Astrocyte of the hippocampus (primary cell): ENCODE measurements around the gene FOXO6.

Experiments used
- DNase-seq: peaks from one replicate; pipeline ENCODE4 v3.0.0; 2011; ENCODE audit warnings: low read depth, low spot score

Gene FOXO6

DNA sequence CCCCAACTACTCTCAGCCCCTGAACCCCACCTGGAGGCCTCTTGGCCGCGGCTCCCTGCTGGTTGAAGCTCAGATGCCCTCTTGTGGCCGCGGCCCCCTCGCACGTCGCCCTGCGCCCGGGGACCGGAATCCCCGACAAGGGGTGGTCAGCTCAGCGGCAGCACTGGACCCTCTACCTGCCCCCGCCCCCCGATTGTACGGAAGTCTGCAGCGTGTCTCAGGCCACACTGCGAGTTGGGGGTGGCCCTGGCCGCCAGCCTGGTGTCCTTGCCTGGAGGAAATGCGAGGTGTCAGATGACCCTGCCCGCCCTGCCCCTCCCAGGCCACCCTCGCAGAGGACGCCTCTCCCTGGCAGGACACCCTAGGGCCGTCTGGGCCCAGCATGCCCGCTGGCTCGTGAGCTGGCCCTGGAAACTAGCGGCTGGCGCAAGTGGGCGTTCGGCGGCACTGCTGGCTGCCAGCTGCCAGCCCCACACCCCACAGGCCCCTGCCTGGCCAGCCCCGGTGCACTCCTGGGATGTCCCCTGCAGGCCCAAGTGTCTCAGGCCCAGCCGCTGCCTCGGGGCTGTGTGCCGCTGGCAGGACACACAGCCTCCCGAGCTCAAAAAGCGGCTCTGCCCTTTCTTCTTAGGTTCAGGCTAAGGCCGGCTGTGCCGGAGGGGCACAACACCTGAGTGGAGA, 62.4 kb downstream of the FOXO6 start:
- DNase-seq: no peak

DNA sequence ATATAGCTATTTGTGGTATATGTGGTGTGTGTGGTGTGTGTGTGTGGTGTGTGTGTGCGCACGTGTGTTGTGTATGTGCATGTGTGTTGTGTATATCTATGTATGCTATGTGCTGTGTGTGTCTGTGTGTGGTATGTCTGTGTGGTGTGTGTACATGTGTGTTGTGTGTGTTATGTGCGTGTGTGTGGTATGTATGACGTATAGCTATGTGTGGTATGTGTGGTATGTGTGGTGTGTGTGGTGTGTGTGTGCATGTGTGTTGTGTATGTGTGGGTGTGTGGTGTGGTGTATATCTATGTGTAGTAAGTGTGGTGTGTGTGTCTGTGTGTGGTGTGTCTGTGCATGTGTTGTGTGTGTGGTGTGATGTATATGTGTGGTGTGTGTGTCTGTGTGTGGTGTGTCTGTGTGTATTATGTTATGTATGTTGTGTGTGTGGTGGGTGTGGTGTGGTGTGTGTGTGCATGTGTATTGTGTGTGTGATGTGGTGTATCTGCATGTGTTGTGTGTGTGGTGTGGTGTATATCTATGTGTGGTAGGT, 63.4 kb downstream of the FOXO6 start:
- DNase-seq: no peak

DNA sequence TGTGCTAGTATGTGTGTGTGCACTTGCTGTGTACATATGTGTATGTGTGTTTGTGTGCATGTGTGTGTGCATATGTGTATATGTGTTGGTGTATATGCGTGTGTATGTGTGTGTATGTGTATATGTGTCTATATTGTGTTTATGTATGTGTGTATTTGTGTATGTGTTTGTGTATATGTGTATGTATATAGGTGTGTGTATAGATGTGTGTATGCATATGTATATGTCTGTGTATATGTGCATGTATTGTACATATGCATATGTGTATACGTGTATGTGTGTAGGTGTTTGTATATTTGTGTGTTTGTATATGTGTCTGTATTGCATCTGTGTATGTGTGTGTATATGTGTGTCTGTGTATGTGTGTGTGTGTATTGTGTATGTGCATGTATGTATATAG, 64.1 kb downstream of the FOXO6 start:
- no peak for DNase-seq

DNA sequence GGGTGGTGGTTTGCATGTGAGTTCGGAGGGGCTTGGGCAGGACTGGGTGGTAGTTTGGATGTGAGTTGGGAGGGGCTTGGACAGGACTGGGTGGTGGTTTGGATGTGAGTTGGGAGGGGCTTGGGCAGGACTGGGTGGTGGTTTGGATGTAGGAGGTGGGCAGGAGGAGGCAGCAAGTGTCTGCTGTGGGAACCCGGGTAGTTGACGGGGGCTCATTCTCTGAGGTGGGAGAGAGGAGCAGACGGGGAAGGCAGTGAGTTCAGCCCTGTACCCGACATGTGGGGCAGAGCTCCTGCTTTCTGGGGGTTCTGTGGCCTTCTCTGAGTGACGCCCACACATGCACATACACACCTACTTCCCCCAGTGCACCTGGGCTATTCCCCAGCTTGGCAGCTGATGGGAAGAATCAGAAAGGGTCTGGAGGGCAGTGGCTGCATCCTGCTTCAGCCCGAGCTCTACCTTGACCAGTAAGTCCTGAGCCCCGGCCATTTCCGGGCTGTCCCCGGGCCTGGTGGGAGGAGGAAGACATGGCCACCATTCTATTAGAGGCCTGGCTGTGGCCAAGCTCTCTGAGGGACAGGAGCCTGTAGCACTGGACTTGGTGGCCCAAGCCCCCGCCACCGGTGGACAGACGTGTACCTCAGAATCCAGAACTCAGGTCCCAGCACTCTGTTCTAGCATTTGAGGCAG, 65.1 kb downstream of the FOXO6 start:
- no peak for DNase-seq

DNA sequence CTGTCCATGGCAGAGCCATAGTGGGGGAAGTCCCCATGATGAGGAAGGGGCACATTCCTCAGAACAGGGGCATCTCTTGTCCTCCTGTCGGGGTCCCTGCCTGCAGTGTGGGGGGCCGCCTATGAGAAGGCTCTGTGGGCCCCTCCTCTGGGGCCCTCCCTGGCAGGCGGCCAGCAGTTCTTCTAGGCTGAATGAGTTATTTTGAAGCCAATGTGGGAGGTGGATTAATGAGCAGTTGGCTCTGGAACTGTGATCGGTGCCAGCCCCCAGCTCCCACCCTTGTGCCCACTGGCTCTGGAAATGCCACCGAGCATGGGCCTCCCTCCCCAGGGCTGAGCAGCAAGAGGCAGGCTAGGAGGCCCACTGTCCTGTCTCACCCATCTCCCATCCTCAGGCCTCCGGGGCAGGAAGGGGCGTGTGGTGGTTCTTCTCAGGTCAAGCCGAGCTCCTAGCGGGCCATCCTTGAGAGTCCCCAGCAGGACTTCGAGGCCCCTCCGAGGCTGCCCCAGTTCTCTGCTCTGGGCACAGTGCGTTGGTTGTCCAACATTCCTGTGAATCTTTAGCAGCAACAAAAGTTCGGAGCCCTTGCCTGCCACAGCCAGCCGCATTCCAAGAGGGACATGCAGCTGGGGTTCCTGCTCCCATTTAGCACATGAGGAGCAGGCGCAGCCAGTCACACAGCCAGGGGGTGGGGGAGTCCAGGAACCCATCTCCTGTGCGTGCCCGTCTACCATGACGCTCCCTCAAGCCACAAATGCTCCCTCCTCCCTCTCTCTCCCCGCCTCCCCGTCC, 66.1 kb downstream of the FOXO6 start:
- no peak for DNase-seq

DNA sequence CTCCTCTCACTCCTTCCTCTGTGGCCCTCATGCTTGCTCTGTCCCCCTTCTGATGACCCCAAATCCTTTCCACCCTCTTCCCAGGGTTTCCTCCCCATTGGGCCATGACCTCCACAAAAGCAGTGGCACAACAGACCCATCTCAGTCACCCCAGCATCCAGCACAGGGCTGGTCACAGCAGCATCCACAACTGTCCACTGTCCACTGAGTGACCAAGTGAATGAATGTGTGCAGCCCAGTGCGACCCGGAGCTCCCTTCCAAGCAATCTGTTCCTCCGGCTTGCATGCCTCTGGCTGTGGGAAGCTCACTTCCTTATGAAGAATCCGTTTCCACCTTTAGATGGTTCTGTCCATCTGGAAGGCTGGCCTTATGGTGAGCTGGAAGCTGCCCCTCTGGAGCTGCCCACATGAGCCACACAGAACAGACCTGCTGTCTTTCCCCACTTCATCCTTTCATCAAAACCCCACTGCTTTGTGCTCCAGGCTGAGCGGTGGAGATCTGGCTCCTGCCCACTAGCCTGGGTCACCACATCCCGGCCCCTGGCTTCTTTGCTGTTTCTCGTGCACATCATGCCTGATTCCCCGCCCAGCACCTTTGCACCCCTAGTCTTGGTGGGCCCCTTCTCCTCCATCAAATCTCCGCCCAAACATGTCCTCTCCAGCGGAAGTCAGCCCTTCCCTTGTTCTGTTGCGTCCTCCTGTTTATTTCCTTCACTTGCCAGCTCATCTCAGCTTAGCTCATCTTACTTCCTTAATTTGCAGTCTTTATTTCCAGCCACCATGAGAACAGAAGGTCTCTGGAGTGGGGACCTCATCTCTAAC, 66.9 kb downstream of the FOXO6 start:
- DNase-seq: no peak

DNA sequence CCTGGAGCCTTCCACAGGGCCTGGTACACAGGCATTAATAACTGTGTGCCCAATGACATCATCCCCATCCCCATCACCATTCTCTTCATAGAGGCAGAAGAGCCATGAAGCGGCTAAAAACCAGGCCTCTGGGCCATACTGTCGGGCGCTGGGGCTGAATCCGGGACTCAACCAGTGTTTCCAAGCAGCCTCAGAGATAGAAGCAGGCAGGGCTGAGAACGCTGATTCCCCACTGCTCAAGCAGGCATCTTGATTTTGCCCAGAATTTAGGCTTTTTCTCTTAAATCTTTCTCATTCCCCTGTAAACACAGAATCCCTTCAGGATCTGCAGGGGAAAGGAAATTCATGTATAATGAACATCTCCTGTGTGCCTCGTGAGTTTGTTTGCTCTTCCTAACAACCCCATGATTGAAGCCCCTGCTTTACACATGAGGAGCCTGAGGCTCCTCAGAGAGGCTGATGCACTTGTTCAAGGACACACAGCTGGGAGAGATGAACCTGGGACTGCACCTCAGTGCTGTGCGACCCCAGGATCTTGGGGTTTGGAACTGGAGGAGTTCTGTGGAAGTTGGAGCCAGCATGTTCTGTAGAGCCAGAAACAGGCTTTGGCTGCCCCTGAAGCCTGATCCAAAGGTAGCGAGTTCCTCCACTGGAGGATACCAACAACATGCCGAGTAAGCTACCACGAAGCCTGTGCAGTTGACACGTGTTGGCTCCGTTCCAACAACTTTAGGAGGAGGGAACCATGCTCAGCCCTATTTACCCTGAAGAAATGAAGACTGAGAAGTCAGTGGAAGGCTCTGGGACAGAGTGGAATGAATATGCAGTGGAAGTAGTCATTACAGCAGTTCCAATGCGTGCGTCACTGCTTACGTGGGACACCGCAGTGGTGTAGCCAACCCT, 67.8 kb downstream of the FOXO6 start:
- no peak for DNase-seq

DNA sequence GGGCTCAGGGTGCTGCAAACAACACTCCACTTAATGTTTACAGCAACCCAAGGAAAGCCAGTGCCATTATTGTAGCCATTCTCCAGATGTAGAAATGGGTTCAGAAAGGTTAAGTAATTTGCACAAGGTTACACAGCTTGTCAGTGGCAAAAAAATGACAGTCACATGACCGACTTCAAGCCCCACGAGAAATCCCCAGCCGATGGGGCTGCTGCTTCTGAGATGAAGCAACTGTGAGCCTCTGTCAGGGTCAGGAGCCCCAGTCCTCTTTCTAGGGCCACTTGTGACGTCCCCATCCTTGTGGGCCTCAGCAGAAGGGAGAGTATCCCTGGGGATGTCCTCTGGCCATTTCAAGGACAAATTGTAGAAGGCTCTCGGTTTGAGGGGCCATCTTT, 68.4 kb downstream of the FOXO6 start:
- no peak for DNase-seq

DNA sequence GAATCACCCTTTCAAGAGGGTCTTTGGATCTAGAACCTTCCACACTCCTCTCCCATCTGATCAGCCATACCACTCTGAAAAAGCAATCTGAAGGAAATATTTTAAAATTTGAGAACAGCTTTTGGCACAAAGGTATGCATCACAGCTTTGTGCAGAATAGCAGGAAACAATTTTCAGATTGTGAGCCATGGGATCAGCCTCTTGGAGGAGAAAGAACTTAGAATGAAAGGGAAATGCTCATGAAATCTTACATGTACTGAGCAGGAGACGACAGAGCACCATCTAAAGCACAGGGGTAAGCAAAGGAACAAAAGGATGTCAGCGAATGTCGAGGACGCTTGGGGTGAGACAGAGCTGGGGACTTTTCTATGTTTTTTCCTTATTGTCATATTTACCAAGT, 68.8 kb downstream of the FOXO6 start:
- no peak for DNase-seq

DNA sequence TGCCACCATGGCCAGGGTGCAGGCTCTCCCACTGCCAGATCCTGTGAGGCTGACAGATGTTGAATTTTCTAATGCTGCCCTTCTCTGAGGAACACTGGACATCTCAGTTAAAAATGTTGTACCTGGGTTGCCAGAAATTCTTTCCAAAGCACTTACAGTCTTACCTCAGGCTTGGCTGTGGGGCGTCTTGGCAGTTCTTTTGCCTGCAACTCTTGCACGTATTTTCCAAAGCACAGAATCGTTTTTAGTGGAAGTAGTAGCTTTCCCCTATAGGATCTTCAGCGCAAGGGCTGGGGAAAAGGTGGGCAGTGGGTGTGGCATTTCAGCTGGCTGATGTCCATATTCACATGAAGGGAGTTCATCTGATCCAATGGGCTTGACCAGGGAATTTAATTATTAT, 69.3 kb downstream of the FOXO6 start:
- no peak for DNase-seq

DNA sequence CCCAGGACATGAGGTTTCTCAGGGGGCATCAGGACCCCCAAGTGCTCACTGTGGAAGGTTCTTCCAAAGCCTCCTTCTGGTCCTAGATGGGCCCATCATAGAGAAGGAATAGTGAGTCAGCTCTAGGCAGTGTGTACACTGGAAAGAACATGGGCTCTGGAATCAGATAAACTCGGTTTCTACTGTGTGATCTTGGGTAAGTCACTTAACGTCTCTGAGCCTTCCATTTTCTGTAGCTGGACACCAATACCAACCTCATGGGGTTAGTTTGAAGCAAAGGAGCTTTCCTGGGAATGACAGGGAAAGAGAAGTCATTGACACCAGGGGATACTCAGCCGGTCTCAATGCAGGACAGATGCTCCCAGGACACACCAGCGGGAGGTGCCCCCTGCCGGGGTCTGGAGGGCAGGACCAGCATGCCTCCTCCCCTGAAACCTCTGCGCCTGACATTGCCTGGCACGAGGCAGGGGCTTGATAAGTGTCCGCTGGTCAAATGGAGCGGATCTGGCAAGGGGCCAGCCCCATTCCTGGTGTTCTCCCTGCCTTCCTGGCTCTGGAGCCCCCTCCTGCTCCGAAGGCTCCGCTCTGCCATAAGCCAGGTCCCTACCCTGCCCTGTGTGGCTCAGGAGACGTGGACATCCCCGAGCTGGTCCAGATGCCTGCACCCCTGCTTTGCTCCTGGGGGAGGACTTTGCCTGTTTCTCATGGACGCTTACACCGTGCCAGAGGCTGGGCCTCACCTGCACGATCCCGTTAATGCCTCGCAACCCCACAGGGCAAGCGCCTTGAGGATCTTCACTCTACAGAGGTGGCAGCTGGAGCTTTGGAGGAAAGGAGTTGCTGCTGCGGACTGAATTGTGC, 70.5 kb downstream of the FOXO6 start:
- no peak for DNase-seq
